ENCODE data around the gene ATP8A1. TPM values are rescaled to one million over a fixed set of nuclear protein-coding genes. Genes with fewer than 3 reads are reported as not detected.

ATP8A1 gene
- total RNA-seq, 6 experiments from 2014 or later, result 1.0 to 3.4 (median 1.9) TPM

- no peak for ATAC-seq
Measured at GRCh38 chr4:42531341-42532030, 125.4 kb downstream of the ATP8A1 start.

DNA sequence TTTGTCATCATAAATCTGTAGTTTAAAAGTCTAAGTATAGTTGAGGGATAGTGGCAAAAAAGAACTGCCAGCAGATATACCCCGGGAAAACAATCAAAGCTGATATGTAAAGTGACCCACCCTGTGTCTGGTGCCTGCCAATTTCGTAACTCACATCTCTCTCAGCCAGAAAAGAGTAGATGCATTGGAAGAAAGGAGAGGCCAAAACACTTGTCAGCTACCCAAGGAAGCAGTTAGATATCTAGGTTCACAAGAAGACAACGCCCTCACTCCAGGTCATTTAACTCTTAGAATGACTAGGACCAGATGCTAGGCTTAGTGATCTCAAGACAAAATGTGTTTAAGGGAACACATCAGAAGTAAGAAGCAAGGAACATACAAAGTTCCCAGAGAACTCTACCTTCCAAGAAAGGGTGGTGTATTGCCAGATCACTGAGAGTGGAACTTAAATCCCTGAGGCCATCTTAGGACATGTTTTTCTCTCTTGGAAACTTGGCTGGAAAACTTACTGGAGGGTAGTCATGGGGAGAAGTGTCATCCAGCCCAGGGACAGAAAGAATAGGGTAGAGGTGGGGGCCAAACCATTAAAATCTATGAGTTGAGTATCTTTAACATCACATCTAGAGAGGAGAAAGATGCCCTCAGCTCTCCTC is 133.7 kb downstream of the ATP8A1 start:
- intact Hi-C loops (cut with DNase I), result no loop called here
- ATAC-seq (no peak), DNase-seq (no peak)
- H3K4me3 ChIP-seq, result no peak overlapping the region
- H3K27me3 ChIP-seq, result no peaks in the 10 kb centered on the region
- no peaks in the 10 kb centered on the region for H3K4me1 ChIP-seq
- H3K36me3 ChIP-seq, result no peaks in the 10 kb centered on the region
- no peak for TF ChIP-seq POLR2A (IDR thresholded peaks at IDR 0.05)
- TF ChIP-seq, protein P1, sequence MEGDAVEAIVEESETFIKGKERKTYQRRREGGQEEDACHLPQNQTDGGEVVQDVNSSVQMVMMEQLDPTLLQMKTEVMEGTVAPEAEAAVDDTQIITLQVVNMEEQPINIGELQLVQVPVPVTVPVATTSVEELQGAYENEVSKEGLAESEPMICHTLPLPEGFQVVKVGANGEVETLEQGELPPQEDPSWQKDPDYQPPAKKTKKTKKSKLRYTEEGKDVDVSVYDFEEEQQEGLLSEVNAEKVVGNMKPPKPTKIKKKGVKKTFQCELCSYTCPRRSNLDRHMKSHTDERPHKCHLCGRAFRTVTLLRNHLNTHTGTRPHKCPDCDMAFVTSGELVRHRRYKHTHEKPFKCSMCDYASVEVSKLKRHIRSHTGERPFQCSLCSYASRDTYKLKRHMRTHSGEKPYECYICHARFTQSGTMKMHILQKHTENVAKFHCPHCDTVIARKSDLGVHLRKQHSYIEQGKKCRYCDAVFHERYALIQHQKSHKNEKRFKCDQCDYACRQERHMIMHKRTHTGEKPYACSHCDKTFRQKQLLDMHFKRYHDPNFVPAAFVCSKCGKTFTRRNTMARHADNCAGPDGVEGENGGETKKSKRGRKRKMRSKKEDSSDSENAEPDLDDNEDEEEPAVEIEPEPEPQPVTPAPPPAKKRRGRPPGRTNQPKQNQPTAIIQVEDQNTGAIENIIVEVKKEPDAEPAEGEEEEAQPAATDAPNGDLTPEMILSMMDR (IDR thresholded peaks at IDR 0.05), result no peak
- no peak overlapping the region for H3K27ac ChIP-seq
- WGBS (ENCODE audit: insufficient coverage, low coverage, low lambda C conversion rate, missing lambda C conversion rate), result 57% methylated on average over 3 of the region's 3 CpGs
- H3K9me3 ChIP-seq, result no peaks in the 10 kb centered on the region

More at GRCh38 chr4:42531341-42532030, 125.4 kb downstream of the ATP8A1 start:
- Histone ChIP-seq H3K27me3 (no peaks in the 10 kb centered on the region), H3K27ac (no peak overlapping the region), H3K9me3 (no peaks in the 10 kb centered on the region), H3K36me3 (no peaks in the 10 kb centered on the region), H3K4me3 (no peak overlapping the region), H3K4me1 (no peaks in the 10 kb centered on the region)
- DNase-seq, result no peak
- TF ChIP-seq, protein P1 (IDR thresholded peaks at IDR 0.05), result no peak
- no peak for TF ChIP-seq POLR2A (IDR thresholded peaks at IDR 0.05)
- 83% methylated on average over 2 of the region's 4 CpGs for WGBS (ENCODE audit: insufficient coverage, low coverage, low lambda C conversion rate, missing lambda C conversion rate)
- intact Hi-C loops (cut with DNase I), result no loop called here

GRCh38 chr4:42519803-42520417 is 137.0 kb downstream of the ATP8A1 start:
- no peaks in the 10 kb centered on the region for H3K9me3 ChIP-seq
- no peaks in the 10 kb centered on the region for H3K36me3 ChIP-seq
- no peaks in the 10 kb centered on the region for H3K27me3 ChIP-seq
- ATAC-seq (peak; percentile 59 to 76 (median 73)), DNase-seq (no peak)
- no peaks in the 10 kb centered on the region for H3K4me1 ChIP-seq
- WGBS (ENCODE audit: insufficient coverage, low coverage, low lambda C conversion rate, missing lambda C conversion rate), result 22% methylated on average over 3 of the region's 3 CpGs
- H3K27ac ChIP-seq, result no peak overlapping the region
- TF ChIP-seq POLR2A (IDR thresholded peaks at IDR 0.05), result no peak
- TF ChIP-seq, protein P1 (IDR thresholded peaks at IDR 0.05), result peak; percentile 59 to 67 (median 64)
- intact Hi-C loops (cut with DNase I), result loop anchor here (10.0 kb wide), 1 partner anchor 235 kb away; no protein-coding TSS in a partner anchor
- no peak overlapping the region for H3K4me3 ChIP-seq

DNA sequence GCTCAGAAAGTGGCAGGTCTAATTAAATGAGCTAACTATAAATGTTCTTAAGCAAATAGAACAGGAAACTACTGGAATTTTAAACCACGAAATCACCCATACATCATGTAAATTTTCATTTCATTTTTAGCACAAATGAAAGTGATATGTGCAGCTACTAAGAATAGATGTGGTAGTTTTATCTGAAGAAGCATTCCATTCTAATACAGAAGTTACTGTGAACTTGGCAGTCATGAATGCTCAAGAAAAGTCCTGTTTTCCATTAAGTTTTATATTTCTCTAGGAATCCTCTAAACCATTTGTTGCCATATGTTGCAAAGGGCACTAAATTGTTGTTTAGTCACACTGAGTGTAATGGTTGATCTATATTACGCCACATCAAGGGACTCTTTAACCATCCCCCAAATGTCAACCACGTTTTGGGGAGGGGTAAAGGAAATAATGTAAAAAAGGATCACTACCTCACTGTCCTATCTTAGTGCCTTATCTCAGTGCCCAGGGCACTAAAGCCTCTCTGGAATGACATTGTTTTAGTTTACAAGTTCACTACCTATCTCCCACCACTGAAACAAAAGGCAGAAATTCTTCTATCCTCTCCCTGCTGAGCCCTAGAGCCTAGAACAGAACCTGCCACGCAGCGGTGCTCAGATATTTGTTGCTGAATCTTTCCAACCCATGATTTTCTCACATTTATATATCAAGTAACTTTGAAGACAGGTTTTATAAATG is 141.6 kb downstream of the ATP8A1 start:
- TF ChIP-seq, protein P1 (IDR thresholded peaks at IDR 0.05), result no peak
- no peak for TF ChIP-seq POLR2A (IDR thresholded peaks at IDR 0.05)
- intact Hi-C loops (cut with DNase I), result loop anchor here (10.0 kb wide), 1 partner anchor 231 kb away; no protein-coding TSS in a partner anchor
- ATAC-seq, result no peak

More for the DNA sequence above, 141.6 kb downstream of the ATP8A1 start:
- DNase-seq, result no peak
- H3K27ac ChIP-seq, result no peak overlapping the region
- 63% methylated on average over 5 of the region's 5 CpGs for WGBS (ENCODE audit: insufficient coverage, low coverage, low lambda C conversion rate, missing lambda C conversion rate)
- no peaks in the 10 kb centered on the region for H3K27me3 ChIP-seq
- H3K4me3 ChIP-seq, result no peak overlapping the region
- H3K36me3 ChIP-seq, result no peaks in the 10 kb centered on the region
- no peaks in the 10 kb centered on the region for H3K9me3 ChIP-seq
- H3K4me1 ChIP-seq, result no peaks in the 10 kb centered on the region

Measured in right lobe of liver (tissue), 6 donors.